A549 (cell line): Measurements from ENCODE around the gene PLAC9.

Source experiments
- CHD2 ChIP-seq: fragments of 150-350 bp; IDR thresholded peaks from 2 replicates; pipeline ENCODE4 v1.6.1; 2014; ENCODE audit warnings: low read length; ENCODE audit not compliant: partially characterized antibody
- CTCF ChIP-seq: fragments of >200 bp; sonication (Bioruptor Twin); formaldehyde crosslinking; IDR thresholded peaks from 3 replicates; pipeline ENCODE4 v1.5.1; 2016
- EHMT2 ChIP-seq: fragments of 200-600 bp; sonication (generic); IDR thresholded peaks from 2 replicates; pipeline ENCODE4 v1.6.1; 2016; ENCODE audit warnings: antibody characterized with exemption, low read depth, mild to moderate bottlenecking, moderate library complexity
- EP300 ChIP-seq, 2 experiments: fragments of >200 bp; sonication (Bioruptor Twin); formaldehyde crosslinking; IDR thresholded peaks; 2 replicates in 1 of 2; 3 replicates in 1 of 2; pipeline ENCODE4 v1.6.1; 2016 to 2017
- ESRRA ChIP-seq: fragments of 150-350 bp; IDR thresholded peaks from 2 replicates; pipeline ENCODE4 v1.6.1; 2014; ENCODE audit warnings: mild to moderate bottlenecking, low read length, borderline replicate concordance
- HMGXB4 ChIP-seq: fragments of 250-450 bp; sonication (Bioruptor Pico); IDR thresholded peaks from 2 replicates; pipeline ENCODE4 v1.5.0; 2021; ENCODE audit warnings: mild to moderate bottlenecking, moderate library complexity, borderline replicate concordance
- MAX ChIP-seq: IDR thresholded peaks from 2 replicates; pipeline ENCODE4 v1.6.1; 2012
- RAD21 ChIP-seq, 2 experiments: fragments of >200 bp in 1 of 2; sonication (Bioruptor Twin) in 1 of 2; formaldehyde crosslinking in 1 of 2; IDR thresholded peaks in 1 of 2; conservative IDR thresholded peaks in 1 of 2; 2 replicates in 1 of 2; 3 replicates in 1 of 2; pipeline ENCODE4 v1.6.1; 2012 to 2018; ENCODE audit warnings: inconsistent platforms in 1 of 2
- RFX5 ChIP-seq: fragments of 450-650 bp; IDR thresholded peaks from 2 replicates; pipeline ENCODE4 v1.7.1; 2014; ENCODE audit warnings: antibody characterized with exemption, mild to moderate bottlenecking, moderate library complexity
- RNF2 ChIP-seq: fragments of 200-600 bp; sonication (generic); IDR thresholded peaks from 2 replicates; pipeline ENCODE4 v1.6.1; 2016; ENCODE audit warnings: low read depth, mild to moderate bottlenecking, antibody characterized with exemption, moderate library complexity, borderline replicate concordance

- TF ChIP-seq CTCF (no peak), EHMT2 (no peak), RFX5 (no peak), HMGXB4 (CRISPR knock-in tag) (no peak), ESRRA (no peak), CHD2 (no peak), RAD21 (conservative IDR thresholded peaks at IDR 0.05 in 1 of 2, IDR thresholded peaks at IDR 0.05 in 1 of 2) (no peak), EP300 (IDR thresholded peaks at IDR 0.05) (no peak), RNF2 (no peak), MAX (no peak)
These were observed 55.2 kb downstream of the PLAC9 start for GRCh38 chr10:80187465-80188409.
